NOMO-1 treated with DMSO at 0.1 percent for 48 hours (cell line): ENCODE data around the gene SPEM1.

Source experiments
- DNase-seq: peaks from one replicate; lab custom pipeline; 2025; ENCODE audit not compliant: unreplicated experiment; lab: John Stamatoyannopoulos, UW

Gene SPEM1

DNA sequence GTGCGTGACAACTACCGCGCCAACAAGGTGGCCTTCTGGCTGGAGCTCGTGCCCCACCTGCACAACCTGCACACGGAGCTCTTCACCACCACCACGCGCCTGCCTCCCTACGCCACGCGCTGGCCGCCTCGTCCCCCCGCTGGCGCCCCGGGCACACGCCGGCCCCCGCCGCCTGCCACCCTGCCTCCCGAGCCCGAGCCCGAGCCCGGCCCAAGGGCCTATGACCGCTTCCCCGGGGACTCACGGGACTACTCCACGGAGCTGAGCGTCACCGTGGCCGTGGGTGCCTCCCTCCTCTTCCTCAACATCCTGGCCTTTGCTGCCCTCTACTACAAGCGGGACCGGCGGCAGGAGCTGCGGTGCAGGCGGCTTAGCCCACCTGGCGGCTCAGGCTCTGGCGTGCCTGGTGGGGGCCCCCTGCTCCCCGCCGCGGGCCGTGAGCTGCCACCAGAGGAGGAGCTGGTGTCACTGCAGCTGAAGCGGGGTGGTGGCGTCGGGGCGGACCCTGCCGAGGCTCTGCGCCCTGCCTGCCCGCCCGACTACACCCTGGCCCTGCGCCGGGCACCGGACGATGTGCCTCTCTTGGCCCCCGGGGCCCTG, 3.0 kb upstream of the SPEM1 start:
- no peak for DNase-seq

DNA sequence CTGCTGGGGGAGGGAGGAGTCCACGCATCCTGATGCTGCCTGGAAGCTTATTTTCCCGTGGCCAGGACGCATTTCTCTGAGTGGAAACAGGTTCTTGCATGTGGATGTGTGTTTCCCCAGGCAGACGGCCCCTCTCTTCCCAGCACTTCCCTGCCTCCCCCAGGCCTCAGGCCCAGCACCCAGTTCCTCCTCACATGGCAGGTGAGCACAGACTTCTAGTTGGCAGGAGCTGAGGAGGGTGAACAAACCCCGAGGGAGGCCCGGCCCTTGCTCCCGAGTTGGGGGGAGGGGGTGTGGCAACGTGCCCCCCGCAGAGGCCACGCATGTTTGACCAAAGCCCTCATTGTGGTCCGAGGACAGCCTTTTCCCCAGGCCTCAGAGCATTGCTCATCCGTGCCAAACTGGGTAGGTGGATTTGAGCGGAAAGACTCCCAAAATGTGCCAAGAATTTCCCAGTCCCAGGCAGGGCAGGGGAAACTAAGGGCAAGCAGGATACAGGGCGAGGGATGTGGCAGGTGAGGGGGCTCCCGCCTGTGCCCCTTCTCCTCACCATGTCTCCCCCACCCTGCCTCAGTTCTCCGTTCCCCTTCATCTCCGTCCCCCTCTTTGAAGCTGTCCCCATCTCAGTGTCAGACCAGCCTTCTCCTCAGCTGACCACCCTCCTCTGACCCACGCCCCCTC, 1.5 kb upstream of the SPEM1 start:
- no peak for DNase-seq

DNA sequence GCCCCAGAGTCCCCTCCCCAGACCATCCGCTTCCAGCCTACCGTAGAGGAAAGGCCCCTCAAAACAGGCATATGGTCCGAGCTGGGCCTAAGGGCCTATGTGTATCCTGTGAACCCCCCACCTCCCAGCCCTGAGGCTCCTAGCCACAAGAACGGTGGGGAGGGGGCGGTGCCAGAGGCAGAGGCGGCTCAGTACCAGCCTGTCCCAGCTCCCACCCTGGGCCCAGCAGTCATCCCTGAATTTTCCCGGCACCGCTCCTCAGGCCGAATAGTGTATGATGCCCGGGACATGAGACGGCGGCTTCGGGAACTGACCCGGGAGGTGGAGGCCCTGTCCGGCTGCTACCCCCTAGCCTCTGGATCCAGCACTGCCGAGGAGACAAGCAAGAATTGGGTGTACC, 1.1 kb downstream of the SPEM1 start:
- no peak for DNase-seq

DNA sequence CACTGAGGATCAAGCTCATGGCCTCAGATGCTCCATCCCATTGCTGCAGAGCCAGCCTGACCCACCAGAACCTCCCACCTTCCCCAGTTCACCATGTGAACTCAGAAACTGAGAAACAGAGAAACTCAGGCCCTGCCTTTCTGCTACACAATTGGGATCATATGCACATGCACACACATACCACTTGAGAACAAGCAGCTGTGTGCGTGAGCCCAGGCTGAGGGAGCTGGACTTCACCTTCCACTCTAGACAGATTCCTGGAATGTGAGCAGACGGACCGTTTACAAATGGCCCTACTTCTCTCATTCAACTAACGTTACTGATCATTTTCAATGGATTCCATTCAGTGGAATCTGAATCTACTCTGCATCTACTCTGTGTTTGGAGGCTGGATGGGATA, 3.6 kb downstream of the SPEM1 start:
- no peak for DNase-seq

DNA sequence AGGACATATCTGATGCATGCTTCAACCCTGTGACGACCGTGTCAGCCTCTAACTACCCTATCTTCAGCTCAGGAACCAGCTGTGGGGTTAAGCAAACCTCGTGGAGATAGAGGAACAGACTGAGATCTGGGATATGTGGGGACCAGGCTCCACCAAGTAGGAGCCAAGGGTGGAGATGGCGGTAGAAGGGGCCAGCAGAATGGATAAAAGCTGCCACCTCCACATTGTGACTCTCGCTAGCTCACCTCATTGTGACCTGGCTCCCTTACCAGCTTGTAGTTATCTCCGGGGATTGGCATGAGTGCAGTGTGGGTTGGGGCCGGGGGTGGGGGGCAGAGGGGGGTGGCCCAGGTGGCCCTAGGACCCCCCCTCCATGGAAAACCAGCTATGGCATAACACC, 5.2 kb downstream of the SPEM1 start, which contains the start of gene SPEM2:
SPEM2 (plus strand) TSS at position 301 of the 400 bp plus-strand sequence; CDS start at position 374, 73 bp downstream.
- no peak for DNase-seq

DNA sequence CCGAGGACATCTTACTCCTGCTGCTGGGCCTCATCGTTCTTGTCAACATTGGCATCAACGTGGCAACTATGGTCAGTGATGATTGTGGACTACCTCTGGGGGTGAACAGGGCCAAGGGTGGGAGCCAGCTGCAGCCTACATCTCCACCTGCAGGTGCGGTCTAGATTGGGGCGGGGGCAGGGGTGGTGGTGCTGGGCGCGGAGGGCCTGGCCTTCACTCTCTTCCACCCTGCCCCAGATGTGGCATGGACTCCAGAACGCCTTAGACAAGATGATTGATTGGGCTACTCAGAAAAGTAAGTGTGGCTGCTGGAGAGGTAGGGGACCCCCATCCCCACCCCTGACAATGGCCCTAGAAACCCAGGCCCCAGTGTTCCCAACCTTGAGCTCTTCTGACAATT, 5.6 kb downstream of the SPEM1 start:
- no peak for DNase-seq

DNA sequence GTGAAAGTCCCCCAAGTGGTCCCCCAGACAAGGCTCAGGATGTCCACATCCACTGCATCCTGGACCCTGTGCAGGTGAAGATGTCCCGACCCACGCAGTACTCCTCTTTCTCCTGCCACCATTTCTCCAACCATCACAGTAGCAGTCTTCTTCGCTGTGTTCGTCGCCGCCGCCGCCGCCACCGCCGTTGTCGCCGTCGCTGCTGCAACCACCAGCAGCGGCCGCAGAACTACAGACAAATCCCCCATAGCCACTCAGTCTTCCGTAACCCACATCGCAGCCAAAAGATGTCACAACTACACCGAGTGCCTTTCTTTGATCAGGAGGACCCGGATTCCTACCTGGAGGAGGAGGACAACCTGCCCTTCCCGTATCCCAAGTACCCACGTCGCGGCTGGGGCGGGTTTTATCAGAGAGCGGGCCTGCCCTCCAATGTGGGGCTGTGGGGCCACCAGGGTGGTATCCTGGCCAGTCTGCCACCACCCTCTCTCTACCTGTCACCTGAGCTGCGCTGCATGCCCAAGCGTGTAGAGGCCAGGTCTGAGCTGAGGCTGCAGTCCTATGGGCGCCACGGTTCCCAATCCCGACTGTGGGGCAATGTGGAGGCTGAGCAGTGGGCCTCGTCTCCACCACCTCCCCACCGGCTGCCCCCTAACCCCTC, 6.2 kb downstream of the SPEM1 start:
- no peak for DNase-seq

DNA sequence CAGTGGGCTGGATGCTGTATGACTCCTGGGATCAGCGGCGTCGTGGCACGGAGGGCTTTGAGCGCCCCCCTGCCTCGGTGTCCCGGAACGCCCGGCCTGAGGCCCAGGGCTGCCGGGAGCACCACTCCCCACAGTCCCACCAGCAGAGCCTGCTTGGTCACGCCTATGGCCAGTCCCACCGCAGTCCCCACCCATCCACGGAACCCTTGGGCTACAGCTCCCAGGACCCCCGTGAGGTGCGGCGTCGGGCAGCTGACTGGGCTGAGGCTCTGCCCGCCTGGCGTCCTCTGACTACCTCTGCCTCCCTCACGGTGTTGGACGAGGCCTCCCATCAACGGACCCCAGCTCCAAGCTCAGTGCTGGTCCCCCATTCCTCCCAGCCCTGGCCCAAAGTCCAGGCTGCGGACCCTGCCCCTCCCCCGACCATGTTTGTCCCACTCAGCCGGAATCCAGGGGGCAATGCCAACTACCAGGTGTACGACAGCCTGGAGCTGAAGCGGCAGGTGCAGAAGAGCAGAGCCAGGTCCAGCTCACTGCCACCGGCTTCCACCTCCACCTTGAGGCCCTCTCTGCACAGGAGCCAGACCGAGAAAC, 6.9 kb downstream of the SPEM1 start:
- DNase-seq, result no peak

DNA sequence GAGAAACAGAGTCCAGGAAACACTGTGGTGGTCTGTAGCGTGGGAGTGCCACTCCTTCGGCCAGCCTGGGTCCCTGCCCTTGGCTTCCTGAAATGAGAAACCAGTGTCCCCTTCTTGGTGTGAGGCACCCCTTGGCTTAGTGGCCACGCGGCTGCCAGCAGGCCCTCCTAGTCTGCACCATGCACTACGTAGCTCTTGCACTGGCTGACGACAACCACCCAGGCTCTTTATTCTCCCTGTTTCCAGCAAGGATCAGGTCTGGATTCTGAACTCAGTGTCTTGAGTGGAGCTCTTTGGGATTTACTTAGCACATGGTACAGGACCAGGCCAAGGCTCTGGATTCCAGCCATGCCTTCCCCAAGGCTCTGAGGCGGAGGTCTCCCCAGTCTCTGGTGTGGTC, 7.4 kb downstream of the SPEM1 start:
- DNase-seq, result no peak

DNA sequence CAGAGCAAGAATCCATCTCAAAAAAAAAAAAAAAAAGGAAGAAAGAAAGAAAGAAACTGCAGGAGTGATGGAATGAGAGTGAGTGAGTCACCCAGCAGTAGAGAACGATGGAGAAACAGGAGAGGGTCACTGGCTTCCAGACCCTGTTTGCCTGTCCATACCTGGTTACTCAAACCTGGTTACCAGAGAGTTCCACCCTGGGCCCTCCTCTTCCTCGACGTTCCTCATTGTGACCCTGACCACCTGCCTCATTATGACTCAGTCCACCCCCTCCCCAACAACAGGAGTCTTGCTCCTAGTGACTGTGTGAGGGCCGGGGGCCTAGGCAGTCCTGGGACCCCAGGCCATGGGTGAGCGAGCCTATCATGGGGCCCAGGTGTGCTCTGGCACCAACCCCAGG, 8.4 kb downstream of the SPEM1 start, which contains the start of gene SPEM3:
SPEM3 (plus strand) TSS at position 301 of the 400 bp plus-strand sequence; CDS start at position 347, 46 bp downstream.
- DNase-seq, result no peak

DNA sequence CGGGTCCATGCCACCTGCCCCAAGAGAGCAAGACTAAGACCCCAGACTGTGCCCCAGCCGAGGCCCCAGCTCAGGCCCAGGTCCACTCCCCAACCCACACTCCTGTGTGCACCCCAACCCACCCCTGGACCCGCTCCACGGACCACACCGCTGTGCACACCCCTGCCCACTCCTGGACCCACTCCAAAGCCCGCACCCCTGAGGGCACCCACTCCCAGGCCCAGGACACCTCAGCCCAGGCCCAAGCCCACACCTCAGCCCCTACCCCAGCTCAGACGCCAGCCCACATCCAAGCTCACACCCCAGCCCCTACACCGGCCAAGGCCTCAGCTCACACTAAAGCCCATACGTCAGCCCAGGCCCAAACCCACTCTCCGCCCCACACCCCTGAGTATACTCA, 9.6 kb downstream of the SPEM1 start:
- DNase-seq, result no peak

DNA sequence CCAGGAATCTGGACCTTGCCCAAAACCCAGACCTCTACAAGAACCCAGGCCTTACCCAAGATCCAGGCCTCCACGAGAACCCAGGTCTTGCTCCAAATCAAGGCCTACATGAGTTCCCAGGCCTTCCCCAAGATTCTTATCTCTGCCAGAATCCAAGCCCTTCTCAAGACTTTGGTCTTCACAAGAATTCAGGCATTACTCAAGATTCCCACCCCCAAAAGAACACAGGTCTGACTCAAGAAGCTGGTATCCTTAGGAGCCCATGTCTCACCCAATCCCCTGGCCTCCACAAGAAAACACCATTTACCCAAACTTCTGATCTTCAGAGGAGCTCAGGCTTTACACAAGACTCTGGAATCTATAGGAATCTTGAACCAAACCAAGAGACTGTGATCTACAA, 11.1 kb downstream of the SPEM1 start:
- DNase-seq, result no peak

DNA sequence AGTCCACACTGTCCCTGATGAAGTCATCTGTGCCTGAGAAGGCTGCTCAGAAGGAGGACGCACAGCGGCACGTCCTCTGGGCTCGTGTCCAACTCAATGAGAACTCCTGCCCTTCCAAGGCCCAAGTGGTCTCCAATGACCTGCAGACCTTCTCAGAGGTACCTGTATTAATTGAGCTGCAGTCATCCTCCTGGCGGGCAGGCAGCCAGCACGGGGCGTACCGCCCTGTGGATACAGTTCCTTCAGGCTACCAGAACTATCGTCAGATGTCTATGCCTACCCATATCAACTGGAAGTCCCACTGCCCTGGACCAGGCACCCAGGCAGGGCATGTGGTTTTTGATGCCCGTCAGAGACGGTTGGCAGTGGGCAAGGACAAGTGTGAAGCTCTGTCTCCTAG, 12.2 kb downstream of the SPEM1 start:
- DNase-seq, result no peak

DNA sequence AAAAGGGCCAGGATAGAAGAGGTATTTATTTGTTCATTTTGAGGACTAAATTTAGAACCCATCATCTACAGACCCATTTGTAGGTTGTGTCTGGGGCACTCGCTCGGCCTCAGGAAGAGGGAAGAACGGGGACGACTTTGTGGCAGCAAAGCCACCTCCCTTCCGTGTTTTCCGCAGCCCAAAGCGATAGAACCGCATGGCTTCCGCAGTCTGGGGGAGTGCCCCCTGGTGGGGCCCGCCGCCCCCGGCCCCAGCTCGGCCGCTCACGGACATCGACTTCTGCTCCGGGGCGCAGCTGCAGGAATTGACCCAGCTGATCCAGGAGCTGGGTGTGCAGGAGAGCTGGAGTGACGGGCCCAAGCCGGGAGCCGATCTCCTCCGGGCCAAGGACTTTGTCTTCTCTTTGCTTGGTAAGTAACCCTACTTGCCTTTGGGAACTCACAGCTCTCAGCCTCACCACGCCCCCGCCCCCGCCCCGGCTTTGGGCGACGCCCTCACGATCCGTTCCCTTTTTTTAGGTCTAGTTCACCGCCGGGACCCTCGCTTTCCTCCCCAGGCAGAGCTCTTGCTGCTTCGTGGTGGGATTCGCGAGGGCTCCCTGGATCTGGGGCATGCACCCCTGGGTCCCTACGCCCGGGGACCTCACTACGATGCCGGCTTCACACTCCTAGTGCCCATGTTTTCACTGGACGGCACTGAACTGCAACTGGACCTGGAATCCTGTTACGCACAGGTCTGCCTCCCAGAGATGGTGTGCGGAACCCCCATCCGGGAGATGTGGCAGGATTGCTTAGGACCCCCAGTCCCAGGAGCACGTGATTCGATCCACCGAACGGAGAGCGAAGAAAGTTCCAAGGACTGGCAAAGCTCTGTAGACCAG, 15.8 kb downstream of the SPEM1 start:
- peak; percentile 71 for DNase-seq

DNA sequence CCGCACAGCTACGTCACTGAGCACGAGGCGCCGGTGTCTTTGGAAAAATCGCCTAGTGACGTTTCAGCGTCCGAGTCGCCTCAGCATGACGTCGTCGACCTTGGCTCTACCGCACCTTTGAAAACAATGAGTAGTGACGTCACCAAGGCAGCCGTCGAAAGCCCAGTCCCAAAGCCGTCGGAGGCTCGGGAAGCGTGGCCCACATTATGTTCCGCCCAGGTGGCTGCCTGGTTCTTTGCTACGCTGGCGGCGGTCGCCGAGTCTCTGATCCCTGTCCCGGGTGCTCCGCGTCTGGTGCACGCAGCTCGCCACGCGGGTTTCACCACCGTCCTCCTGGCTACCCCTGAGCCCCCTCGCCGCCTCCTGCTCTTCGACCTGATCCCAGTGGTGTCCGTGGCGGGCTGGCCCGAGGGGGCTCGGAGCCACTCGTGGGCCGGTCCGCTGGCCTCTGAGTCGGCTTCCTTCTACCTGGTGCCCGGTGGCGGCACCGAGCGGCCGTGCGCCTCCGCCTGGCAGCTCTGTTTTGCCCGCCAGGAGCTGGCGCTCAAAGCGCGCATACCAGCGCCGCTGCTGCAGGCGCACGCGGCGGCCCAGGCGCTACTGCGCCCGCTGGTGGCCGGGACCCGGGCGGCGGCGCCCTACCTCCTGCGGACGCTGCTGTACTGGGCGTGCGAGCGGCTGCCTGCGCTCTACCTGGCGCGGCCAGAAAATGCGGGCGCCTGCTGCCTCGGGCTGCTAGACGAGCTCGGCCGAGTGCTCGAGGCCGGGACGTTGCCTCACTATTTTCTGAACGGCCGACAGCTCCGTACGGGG, 16.6 kb downstream of the SPEM1 start:
- peak; percentile 70 for DNase-seq

DNA sequence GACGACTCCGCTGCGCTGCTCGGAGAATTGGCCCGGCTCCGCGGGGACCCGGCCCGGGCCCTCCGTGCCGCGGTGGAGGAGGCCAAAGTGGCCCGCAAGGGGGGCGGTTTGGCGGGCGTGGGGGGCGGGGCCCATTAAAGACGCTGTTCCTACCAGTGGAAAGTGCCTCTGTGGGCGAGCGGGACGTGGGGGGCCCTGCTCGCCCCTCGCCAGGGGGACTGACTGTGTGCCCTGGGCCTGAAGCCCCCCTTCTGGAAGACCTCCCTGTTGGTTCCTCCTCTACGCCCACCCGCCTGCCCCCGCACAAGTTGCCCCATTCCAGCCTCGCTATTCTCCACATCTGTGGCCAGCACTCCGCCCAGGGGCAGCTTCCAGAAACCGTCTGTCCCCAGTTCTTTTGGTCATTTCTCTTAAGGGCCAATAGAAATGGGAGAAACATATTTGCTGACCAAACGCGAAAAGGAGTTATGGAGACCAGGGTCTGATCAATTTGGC, 17.3 kb downstream of the SPEM1 start:
- no peak for DNase-seq

DNA sequence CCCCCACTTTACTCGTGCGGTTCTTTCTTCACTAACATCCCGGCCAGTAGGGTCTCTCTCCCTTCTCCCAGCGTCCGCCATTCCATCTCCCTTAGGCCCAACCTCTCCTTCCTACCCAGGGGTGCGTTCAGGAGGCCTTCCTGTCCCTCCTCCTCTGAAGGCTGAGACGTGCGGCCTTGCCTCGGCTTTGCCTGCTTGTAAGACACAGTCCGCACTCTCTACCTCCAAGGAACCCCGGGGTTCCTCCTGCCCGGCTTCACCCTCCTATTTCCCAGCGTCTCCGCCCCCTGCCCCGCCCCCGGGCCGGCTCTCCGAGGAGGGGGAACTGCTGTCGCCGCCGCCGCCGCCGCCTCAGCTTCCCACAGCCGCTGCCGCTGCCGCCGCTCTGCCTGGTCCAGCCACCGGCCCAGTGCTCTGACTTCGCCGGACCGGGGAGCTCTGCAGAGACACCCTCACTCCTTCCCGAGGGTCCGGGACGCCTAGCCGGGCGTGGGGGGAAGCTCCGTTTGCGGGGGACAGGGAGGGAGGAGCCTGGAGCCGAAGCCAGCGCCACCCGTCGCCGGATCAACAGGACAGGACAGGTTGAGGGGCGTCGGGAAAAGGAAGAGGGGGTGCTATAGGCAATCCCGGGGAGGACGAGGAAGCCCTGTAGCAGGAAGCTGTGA, 18.0 kb downstream of the SPEM1 start:
- peak; percentile 54 for DNase-seq

DNA sequence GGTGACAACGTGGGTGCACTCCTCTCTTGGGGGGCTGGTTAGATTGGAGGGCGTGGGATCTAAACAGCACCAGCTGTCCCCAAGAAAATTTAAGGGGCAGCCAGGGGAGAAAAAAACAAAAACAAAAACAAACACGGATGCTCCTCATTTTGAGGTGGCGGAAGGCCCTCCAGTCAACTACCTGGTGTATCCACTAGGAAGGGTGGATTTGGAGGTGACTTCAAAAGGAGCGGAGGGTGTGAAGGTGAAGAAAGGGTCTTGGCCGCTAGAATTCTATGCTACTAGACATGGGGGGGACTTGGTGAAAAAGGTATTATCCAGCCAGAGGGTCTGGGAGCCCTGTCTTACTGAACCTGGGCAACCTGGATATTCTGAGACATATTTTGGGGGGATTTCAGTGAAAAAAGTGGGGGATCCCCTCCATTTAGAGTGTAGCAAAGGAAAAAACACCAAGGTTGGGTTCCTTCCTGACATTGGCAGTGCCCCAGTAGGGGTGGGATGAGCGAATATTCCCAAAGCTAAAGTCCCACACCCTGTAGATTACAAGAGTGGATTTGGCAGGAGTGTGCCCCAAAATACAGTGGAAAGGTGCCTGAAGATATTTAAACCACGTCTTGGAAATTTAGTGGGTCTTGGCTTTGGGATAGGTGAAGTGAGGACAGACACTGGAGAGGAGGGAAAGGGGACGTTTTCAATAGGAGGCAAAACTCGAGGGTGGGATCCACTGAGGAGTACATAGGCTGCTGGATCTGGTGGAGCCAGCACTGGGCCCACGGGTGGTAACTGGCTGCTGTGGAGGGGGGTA, 18.7 kb downstream of the SPEM1 start:
- no peak for DNase-seq
